Stimulated activated CD8-positive, alpha-beta memory T cell treated with anti-CD3 and anti-CD28 coated beads, Interleukin-7, amount 100 ng/mL, for 24 hours (primary cell): ENCODE measurements around the gene MAP3K14.
"Not testable (repeated sequence)": the region's sequence is repeated elsewhere in the genome, so short reads cannot be mapped to it uniquely, and the experiment has no call there.

ENCODE experiments used
- DNase-seq: peaks from one replicate; pipeline ENCODE4 v3.0.0-alpha.2; 2020; ENCODE audit warnings: low read depth

The MAP3K14 gene

GRCh38 chr17:45316434-45317110, at the start of gene MAP3K14:
Gene MAP3K14 (minus strand): TSS chr17:45317020. CDS start chr17:45290745, 26,275 bp downstream.
- DNase-seq = no peak

GRCh38 chr17:45366049-45366448, 49.2 kb upstream of the MAP3K14 start:
- no peak for DNase-seq

- no peak for DNase-seq
Observed at GRCh38 chr17:45364531-45365390, 47.9 kb upstream of the MAP3K14 start.

GRCh38 chr17:45363498-45363897, 46.7 kb upstream of the MAP3K14 start:
- DNase-seq = no peak

- no peak for DNase-seq
Observed at GRCh38 chr17:45361976-45362375, 45.2 kb upstream of the MAP3K14 start.

GRCh38 chr17:45361451-45361850, 44.6 kb upstream of the MAP3K14 start:
- DNase-seq = no peak

- DNase-seq = no peak
Observed at GRCh38 chr17:45357364-45357997, 40.7 kb upstream of the MAP3K14 start.

GRCh38 chr17:45355087-45355486, 38.3 kb upstream of the MAP3K14 start:
- DNase-seq = no peak

- no peak for DNase-seq
Observed at GRCh38 chr17:45353043-45353442, 36.2 kb upstream of the MAP3K14 start.

- DNase-seq = no peak
Observed at GRCh38 chr17:45351831-45352230, 35.0 kb upstream of the MAP3K14 start.

GRCh38 chr17:45347444-45347843, 30.6 kb upstream of the MAP3K14 start:
- DNase-seq = no peak

GRCh38 chr17:45346216-45347015, 29.6 kb upstream of the MAP3K14 start:
- no peak for DNase-seq

GRCh38 chr17:45345554-45346215, 28.9 kb upstream of the MAP3K14 start:
- no peak for DNase-seq

- DNase-seq = no peak
Observed at GRCh38 chr17:45345246-45345553, 28.4 kb upstream of the MAP3K14 start.

GRCh38 chr17:45343967-45344664, 27.3 kb upstream of the MAP3K14 start:
- DNase-seq = not testable (repeated sequence)

- no peak for DNase-seq
Observed at GRCh38 chr17:45342871-45343526, 26.2 kb upstream of the MAP3K14 start.

- no peak for DNase-seq
Observed at GRCh38 chr17:45342306-45342705, 25.5 kb upstream of the MAP3K14 start.

- DNase-seq = no peak
Observed at GRCh38 chr17:45341533-45342158, 24.8 kb upstream of the MAP3K14 start.

GRCh38 chr17:45339646-45340605, 23.1 kb upstream of the MAP3K14 start:
- DNase-seq = no peak
